Medulla oblongata (tissue), 1 donor: ENCODE results near the gene UBAC2.

ENCODE experiments used
- DNase-seq: peaks from one replicate; pipeline ENCODE4 v3.0.0-alpha.2; 2015; ENCODE audit errors: extremely low spot score

The UBAC2 gene

GRCh38 chr13:99435998-99436397 lies 235.3 kb downstream of the UBAC2 start:
- DNase-seq = no peak
